HepG2 (cell line): ENCODE measurements around the gene TXN2. TPM values are rescaled to one million over a fixed set of nuclear protein-coding genes. Genes with fewer than 3 reads are reported as not detected.

Source experiments
- AFF4 ChIP-seq: sonication (generic); formaldehyde crosslinking; IDR thresholded peaks from 2 replicates; pipeline ENCODE4 v1.4.0; 2020; ENCODE audit warnings: missing genetic modification reagents
- CENPT ChIP-seq: sonication (generic); formaldehyde crosslinking; IDR thresholded peaks from 2 replicates; pipeline ENCODE4 v1.8.0; 2022; ENCODE audit warnings: low read depth, mild to moderate bottlenecking, moderate library complexity, missing genetic modification reagents
- KDM2A ChIP-seq: sonication (generic); formaldehyde crosslinking; IDR thresholded peaks from 2 replicates; pipeline ENCODE4 v1.4.0; 2020; ENCODE audit warnings: low read depth, missing genetic modification reagents, borderline replicate concordance
- PHF21A ChIP-seq: sonication (generic); formaldehyde crosslinking; IDR thresholded peaks from 2 replicates; pipeline ENCODE4 v1.5.0; 2020; ENCODE audit warnings: mild to moderate bottlenecking, missing genetic modification reagents
- RXRA ChIP-seq: sonication (generic); formaldehyde crosslinking; IDR thresholded peaks from 2 replicates; pipeline ENCODE4 v1.5.1; 2020; ENCODE audit warnings: missing genetic modification reagents
- YEATS2 ChIP-seq: sonication (generic); formaldehyde crosslinking; IDR thresholded peaks from 2 replicates; pipeline ENCODE4 v1.4.0; 2020; ENCODE audit warnings: missing genetic modification reagents, borderline replicate concordance
- ZBTB43 ChIP-seq: sonication (generic); formaldehyde crosslinking; conservative IDR thresholded peaks from 2 replicates; pipeline ENCODE4 v1.4.0; 2020; ENCODE audit warnings: missing genetic modification reagents
- ZNF136 ChIP-seq: sonication (generic); formaldehyde crosslinking; IDR thresholded peaks from 2 replicates; pipeline ENCODE4 v1.8.1; 2022; ENCODE audit warnings: low read depth, mild to moderate bottlenecking, moderate library complexity, missing genetic modification reagents
- polyA plus RNA-seq, 8 experiments: library from polyadenylated mRNA; depleted of rRNA in 3 of 8; stranded (reverse) in 7 of 8; unstranded in 1 of 8; fragments of >200 nt; fragmentation: Illumina TruSeq in 4 of 8; extraction: Trizol in 4 of 8; gene quantifications; 2 replicates each; pipeline versions ENCODE4 v1.2.1 to v1.2.3, GENCODE V29; 2011 to 2016; ENCODE audit warnings: low read depth in 4 of 8, missing spikeins in 1 of 8, mixed read lengths in 1 of 8; ENCODE audit not compliant: insufficient read depth in 1 of 8
- total RNA-seq, 5 experiments: library from RNA; depleted of rRNA; stranded (reverse); fragments of >200 nt; fragmentation: Illumina TruSeq; extraction: Trizol; gene quantifications; 2 replicates each; pipeline ENCODE4 v1.2.3, GENCODE V29; 2016; ENCODE audit warnings: low read depth in 1 of 5
- TF ChIP-seq, protein P1 (sequence below): sonication (generic); formaldehyde crosslinking; IDR thresholded peaks from 2 replicates; pipeline ENCODE4 v1.4.0; 2020; ENCODE audit warnings: missing genetic modification reagents
- TF ChIP-seq, protein P2 (sequence below): sonication (generic); formaldehyde crosslinking; IDR thresholded peaks from 2 replicates; pipeline ENCODE4 v1.5.0; 2020; ENCODE audit warnings: mild to moderate bottlenecking, missing genetic modification reagents, borderline replicate concordance

The TXN2 gene
- total and polyA plus RNA-seq, 2 of the 13 experiments (the other 11 are each of a cell fraction or from before 2014, with no cell fraction given) = 41.4 to 109 TPM

GRCh38 chr22:36435516-36436415 is 45.7 kb downstream of the TXN2 start (continued):
- TF ChIP-seq, protein P1, sequence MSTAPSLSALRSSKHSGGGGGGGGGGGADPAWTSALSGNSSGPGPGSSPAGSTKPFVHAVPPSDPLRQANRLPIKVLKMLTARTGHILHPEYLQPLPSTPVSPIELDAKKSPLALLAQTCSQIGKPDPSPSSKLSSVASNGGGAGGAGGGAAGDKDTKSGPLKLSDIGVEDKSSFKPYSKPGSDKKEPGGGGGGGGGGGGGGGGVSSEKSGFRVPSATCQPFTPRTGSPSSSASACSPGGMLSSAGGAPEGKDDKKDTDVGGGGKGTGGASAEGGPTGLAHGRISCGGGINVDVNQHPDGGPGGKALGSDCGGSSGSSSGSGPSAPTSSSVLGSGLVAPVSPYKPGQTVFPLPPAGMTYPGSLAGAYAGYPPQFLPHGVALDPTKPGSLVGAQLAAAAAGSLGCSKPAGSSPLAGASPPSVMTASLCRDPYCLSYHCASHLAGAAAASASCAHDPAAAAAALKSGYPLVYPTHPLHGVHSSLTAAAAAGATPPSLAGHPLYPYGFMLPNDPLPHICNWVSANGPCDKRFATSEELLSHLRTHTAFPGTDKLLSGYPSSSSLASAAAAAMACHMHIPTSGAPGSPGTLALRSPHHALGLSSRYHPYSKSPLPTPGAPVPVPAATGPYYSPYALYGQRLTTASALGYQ (CRISPR knock-in tag) = peak; percentile 87
- TF ChIP-seq CENPT (CRISPR knock-in tag) = no peak
- peak; percentile 35; the same call in 1 of the 2 replicates for TF ChIP-seq ZBTB43
- no peak for TF ChIP-seq ZNF136 (CRISPR knock-in tag)
- no peak for TF ChIP-seq YEATS2 (CRISPR knock-in tag)
- no peak; the same call in 1 of the 2 replicates for TF ChIP-seq KDM2A (CRISPR knock-in tag)
- TF ChIP-seq, protein P2, sequence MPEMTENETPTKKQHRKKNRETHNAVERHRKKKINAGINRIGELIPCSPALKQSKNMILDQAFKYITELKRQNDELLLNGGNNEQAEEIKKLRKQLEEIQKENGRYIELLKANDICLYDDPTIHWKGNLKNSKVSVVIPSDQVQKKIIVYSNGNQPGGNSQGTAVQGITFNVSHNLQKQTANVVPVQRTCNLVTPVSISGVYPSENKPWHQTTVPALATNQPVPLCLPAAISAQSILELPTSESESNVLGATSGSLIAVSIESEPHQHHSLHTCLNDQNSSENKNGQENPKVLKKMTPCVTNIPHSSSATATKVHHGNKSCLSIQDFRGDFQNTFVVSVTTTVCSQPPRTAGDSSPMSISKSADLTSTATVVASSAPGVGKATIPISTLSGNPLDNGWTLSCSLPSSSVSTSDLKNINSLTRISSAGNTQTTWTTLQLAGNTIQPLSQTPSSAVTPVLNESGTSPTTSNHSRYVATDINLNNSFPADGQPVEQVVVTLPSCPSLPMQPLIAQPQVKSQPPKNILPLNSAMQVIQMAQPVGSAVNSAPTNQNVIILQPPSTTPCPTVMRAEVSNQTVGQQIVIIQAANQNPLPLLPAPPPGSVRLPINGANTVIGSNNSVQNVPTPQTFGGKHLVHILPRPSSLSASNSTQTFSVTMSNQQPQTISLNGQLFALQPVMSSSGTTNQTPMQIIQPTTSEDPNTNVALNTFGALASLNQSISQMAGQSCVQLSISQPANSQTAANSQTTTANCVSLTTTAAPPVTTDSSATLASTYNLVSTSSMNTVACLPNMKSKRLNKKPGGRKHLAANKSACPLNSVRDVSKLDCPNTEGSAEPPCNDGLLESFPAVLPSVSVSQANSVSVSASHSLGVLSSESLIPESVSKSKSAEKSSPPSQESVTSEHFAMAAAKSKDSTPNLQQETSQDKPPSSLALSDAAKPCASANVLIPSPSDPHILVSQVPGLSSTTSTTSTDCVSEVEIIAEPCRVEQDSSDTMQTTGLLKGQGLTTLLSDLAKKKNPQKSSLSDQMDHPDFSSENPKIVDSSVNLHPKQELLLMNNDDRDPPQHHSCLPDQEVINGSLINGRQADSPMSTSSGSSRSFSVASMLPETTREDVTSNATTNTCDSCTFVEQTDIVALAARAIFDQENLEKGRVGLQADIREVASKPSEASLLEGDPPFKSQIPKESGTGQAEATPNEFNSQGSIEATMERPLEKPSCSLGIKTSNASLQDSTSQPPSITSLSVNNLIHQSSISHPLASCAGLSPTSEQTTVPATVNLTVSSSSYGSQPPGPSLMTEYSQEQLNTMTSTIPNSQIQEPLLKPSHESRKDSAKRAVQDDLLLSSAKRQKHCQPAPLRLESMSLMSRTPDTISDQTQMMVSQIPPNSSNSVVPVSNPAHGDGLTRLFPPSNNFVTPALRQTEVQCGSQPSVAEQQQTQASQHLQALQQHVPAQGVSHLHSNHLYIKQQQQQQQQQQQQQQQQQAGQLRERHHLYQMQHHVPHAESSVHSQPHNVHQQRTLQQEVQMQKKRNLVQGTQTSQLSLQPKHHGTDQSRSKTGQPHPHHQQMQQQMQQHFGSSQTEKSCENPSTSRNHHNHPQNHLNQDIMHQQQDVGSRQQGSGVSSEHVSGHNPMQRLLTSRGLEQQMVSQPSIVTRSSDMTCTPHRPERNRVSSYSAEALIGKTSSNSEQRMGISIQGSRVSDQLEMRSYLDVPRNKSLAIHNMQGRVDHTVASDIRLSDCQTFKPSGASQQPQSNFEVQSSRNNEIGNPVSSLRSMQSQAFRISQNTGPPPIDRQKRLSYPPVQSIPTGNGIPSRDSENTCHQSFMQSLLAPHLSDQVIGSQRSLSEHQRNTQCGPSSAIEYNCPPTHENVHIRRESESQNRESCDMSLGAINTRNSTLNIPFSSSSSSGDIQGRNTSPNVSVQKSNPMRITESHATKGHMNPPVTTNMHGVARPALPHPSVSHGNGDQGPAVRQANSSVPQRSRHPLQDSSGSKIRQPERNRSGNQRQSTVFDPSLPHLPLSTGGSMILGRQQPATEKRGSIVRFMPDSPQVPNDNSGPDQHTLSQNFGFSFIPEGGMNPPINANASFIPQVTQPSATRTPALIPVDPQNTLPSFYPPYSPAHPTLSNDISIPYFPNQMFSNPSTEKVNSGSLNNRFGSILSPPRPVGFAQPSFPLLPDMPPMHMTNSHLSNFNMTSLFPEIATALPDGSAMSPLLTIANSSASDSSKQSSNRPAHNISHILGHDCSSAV (CRISPR knock-in tag) = no peak
- no peak; the same call in none of the 2 replicates for TF ChIP-seq RXRA
- TF ChIP-seq AFF4 (CRISPR knock-in tag) = no peak
- TF ChIP-seq PHF21A (CRISPR knock-in tag) = peak; percentile 68
